ENCODE measurements around the gene ZBTB48. TPM values are rescaled to one million over a fixed set of nuclear protein-coding genes. Genes with fewer than 3 reads are reported as not detected.
A peak's percentile ranks its signal among the peaks of the same experiment; 100 is the strongest.

The ZBTB48 gene
- polyA plus RNA-seq, 3 donors: 13.2 to 94.2 (median 23.0) TPM

- under 1% methylated on average over 24 of the region's 36 CpGs for WGBS (ENCODE audit: insufficient coverage)
- DNase-seq: peak; percentile 59 to 73 (median 70)
- intact Hi-C loops (cut with micrococcal nuclease): loop anchor here in 1 of 2 donors (1.0 to 10.0 kb wide), 2 partner anchors 10 to 181 kb away; partner anchors contain the start of genes CAMTA1 and PHF13
- Mint-ChIP-seq H3K27ac (peak overlapping the region; percentile 97 to 99 (median 98)), H3K27me3 (ENCODE audit: low read depth in 3 of 3) (peaks cover 8 to 9% (median 9%) of the 10 kb centered on the region in 3 donors), H3K4me1 (peaks cover 32% of the 10 kb centered on the region), H3K36me3 (peaks cover 3 to 13% of the 10 kb centered on the region in 2 donors), H3K4me3 (peak overlapping the region; percentile 86 to 87), H3K9me3 (peaks cover 0 to 2% (median 0%) of the 10 kb centered on the region in 7 donors)
- peak overlapping the region; percentile 94 for H3K4me2 ChIP-seq (replicated peaks; ENCODE audit: extremely low read depth, low read length, poor library complexity, severe bottlenecking)
- no peaks in the 10 kb centered on the region for H3K36me3 ChIP-seq (replicated peaks in 1 of 2; ENCODE audit: control insufficient read depth in 1 of 2, insufficient read depth in 2 of 2, low read length in 2 of 2)
- no peaks in the 10 kb centered on the region for H3K27me3 ChIP-seq (ENCODE audit: control insufficient read depth in 2 of 2, insufficient read depth in 2 of 2, low read length in 2 of 2)
- TF ChIP-seq CTCF (IDR thresholded peaks at IDR 0.05): no peak
- peaks cover 40% of the 10 kb centered on the region for H3K79me2 ChIP-seq (ENCODE audit: insufficient read depth, low read length)
- H2AFZ ChIP-seq (ENCODE audit: insufficient read depth, low read depth, low read length, poor library complexity, severe bottlenecking): peak overlapping the region; percentile 84
- peaks cover 35 to 51% of the 10 kb centered on the region in 2 donors for H3K4me1 ChIP-seq (ENCODE audit: control insufficient read depth in 1 of 2, insufficient read depth in 2 of 2, low read length in 2 of 2)
- peak overlapping the region; percentile 58 to 93 (median 74) for H3K4me3 ChIP-seq (replicated peaks in 1 of 3; ENCODE audit: low read depth in 2 of 3, low read length in 3 of 3)
- peak overlapping the region; percentile 97 for H3K9ac ChIP-seq (ENCODE audit: insufficient read depth, low read length, poor library complexity, severe bottlenecking)
- H4K20me1 ChIP-seq (ENCODE audit: insufficient read depth, low read length): peaks cover 40% of the 10 kb centered on the region
- peak overlapping the region; percentile 98 to 99 for H3K27ac ChIP-seq (ENCODE audit: low read depth in 1 of 2, low read length in 2 of 2)
- H3K9me3 ChIP-seq (replicated peaks in 1 of 2; ENCODE audit: control insufficient read depth in 1 of 2, insufficient read depth in 1 of 2, low read length in 2 of 2): no peaks in the 10 kb centered on the region
Measured at GRCh38 chr1:6603238-6603914, 23.6 kb downstream of the ZBTB48 start.

GRCh38 chr1:6603915-6604558 is 24.2 kb downstream of the ZBTB48 start:
- WGBS (ENCODE audit: insufficient coverage): 53% methylated on average over 14 of the region's 19 CpGs
- Mint-ChIP-seq H3K4me3 (peak overlapping the region; percentile 86 to 87), H3K9me3 (no peaks in the 10 kb centered on the region), H3K27ac (peak overlapping the region; percentile 97 to 99 (median 98)), H3K36me3 (peaks cover 0 to 6% of the 10 kb centered on the region in 2 donors), H3K4me1 (peaks cover 26% of the 10 kb centered on the region), H3K27me3 (ENCODE audit: low read depth in 3 of 3) (peaks cover 8 to 9% (median 9%) of the 10 kb centered on the region in 3 donors)
- no peak for TF ChIP-seq CTCF (IDR thresholded peaks at IDR 0.05)
- Histone ChIP-seq H3K27me3 (ENCODE audit: control insufficient read depth in 2 of 2, insufficient read depth in 2 of 2, low read length in 2 of 2) (no peaks in the 10 kb centered on the region), H3K9ac (ENCODE audit: insufficient read depth, low read length, poor library complexity, severe bottlenecking) (peak overlapping the region; percentile 97), H3K4me2 (replicated peaks; ENCODE audit: extremely low read depth, low read length, poor library complexity, severe bottlenecking) (peak overlapping the region; percentile 94), H3K36me3 (replicated peaks in 1 of 2; ENCODE audit: control insufficient read depth in 1 of 2, insufficient read depth in 2 of 2, low read length in 2 of 2) (no peaks in the 10 kb centered on the region), H4K20me1 (ENCODE audit: insufficient read depth, low read length) (peaks cover 33% of the 10 kb centered on the region), H3K9me3 (replicated peaks in 1 of 2; ENCODE audit: control insufficient read depth in 1 of 2, insufficient read depth in 1 of 2, low read length in 2 of 2) (no peaks in the 10 kb centered on the region), H3K79me2 (ENCODE audit: insufficient read depth, low read length) (peaks cover 34% of the 10 kb centered on the region), H2AFZ (ENCODE audit: insufficient read depth, low read depth, low read length, poor library complexity, severe bottlenecking) (peak overlapping the region; percentile 84), H3K4me1 (ENCODE audit: control insufficient read depth in 1 of 2, insufficient read depth in 2 of 2, low read length in 2 of 2) (peaks cover 31 to 45% of the 10 kb centered on the region in 2 donors), H3K4me3 (replicated peaks in 1 of 3; ENCODE audit: low read depth in 2 of 3, low read length in 3 of 3) (peak overlapping the region; percentile 58 to 93 (median 74)), H3K27ac (ENCODE audit: low read depth in 1 of 2, low read length in 2 of 2) (peak overlapping the region; percentile 98 to 99)
- intact Hi-C loops (cut with micrococcal nuclease): loop anchor here in 1 of 2 donors (1.0 to 10.0 kb wide), 2 partner anchors 9 to 181 kb away; partner anchors contain the start of genes CAMTA1 and PHF13
- peak; percentile 28 to 41 (median 34) for DNase-seq

All from CD14-positive monocyte (primary cell).